HG03139 (cell line): Measurements from ENCODE around the gene OARD1.

Experiments used
- ATAC-seq: cut with Tn5 transposase; IDR thresholded peaks from one replicate; pipeline ENCODE4 v1.9.1; 2021; ENCODE audit not compliant: unreplicated experiment

Gene OARD1

DNA sequence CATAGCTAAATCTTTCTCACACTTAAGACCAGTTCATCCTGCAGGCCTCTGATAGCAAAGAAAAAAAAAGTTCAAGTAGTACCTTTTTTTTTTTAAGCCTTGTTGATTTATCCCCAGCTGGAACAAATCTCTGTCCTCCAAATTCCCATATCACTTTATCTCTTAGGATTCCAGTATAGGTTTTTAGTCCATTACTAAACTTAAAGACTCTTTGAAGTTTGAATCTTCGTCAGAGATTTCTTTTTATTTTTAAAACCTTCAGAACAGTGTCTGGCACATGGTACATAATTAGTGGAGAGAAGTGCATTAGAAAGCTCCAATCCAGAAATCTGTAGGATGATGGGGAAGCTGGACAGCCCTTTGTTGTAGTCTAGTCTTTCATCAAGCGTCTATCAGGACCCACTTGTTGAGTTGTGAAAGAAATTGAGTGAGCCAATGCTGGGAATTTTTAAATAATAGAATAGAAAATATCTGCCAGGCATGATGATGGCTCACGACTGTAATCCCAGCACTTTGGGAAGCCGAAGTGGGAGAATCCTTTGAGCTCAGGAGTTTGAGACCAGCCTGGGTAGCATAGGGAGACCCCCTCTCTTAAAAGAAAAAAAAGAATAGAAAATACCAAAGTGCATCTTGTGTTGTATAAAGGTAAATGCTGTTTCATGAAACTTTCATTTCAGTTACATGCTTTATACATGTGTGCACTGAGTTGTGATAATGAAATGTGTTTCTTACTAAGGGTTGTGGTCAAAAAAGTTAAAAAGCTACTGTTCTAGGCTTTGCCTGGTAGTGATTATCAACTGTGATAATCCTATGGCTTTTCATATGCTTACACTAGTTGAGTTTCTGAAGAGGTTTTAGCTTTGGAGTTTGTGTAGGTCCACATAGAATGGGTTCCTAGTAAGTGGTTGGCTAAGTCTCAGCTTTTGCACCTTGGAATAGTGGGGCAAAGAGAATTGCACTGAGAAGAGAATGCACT lies 3.8 kb upstream of the OARD1 start:
- no peak for ATAC-seq

DNA sequence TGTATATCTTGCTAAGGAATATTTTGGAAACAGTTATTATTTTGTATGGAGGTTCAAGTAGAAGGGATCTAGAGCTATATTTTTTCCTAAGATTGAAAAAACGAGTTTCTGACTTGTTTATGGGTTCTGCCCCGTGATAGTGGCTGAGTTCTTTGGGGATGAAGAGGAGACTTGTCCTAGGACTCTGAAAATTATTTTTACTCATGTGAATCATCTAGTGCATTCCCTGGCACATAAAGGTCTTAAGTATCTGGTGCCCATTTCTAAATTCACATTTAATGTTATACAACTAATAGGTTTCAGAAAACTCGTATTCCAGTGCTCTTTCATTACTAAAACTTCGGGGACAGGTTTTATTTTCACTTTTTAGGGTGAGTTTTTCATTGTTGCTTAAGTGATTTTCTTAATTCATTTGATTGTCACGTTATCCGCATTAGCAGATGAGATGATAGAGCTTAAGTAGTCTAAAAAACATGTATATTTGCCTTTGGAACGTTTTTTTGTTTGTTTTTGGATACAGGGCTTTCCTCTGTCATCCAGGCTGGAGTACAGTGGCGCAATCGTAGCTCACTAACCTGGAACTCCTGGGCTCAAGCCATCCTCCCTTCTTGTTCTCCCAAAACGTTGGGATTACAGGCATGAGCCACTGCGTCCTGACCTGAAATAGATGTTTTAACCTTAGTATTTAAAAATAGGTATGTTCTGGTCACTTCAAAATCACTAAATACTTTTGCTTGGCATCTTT lies 2.7 kb upstream of the OARD1 start:
- ATAC-seq = no peak

DNA sequence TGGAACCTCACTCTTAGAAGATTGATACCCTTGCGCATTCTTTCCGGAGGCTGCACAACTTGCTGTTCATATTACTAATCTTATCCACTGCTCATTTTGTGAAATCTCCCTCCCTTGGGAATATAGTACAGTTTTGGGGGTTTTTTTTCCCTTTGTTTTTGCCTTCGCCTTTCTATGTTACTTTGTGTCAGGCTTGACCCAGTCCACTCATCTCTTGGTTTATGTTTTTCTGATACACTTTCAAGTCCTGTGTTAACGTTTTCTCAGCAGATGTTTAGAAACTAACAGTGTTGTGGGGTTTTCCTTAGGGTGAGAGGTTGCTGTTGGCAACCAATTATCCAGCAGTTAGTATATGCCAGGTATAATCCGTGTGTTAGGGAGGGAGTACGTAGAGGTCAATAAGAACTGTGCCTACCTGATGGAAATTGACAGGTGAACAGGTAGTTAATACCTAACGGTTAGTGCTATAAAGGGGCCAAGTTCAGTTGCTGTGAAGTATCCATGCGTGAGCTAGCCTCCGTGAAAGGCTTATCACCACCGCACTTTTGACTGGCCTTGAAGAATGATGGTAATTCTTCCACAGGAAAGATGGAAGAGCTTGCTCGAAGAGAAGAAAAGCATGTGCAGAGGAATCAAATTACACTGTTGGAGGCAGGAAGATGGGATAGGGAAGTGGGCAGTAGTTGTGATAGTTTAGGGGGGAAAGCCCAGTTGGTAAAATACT lies 2.0 kb upstream of the OARD1 start:
- no peak for ATAC-seq

DNA sequence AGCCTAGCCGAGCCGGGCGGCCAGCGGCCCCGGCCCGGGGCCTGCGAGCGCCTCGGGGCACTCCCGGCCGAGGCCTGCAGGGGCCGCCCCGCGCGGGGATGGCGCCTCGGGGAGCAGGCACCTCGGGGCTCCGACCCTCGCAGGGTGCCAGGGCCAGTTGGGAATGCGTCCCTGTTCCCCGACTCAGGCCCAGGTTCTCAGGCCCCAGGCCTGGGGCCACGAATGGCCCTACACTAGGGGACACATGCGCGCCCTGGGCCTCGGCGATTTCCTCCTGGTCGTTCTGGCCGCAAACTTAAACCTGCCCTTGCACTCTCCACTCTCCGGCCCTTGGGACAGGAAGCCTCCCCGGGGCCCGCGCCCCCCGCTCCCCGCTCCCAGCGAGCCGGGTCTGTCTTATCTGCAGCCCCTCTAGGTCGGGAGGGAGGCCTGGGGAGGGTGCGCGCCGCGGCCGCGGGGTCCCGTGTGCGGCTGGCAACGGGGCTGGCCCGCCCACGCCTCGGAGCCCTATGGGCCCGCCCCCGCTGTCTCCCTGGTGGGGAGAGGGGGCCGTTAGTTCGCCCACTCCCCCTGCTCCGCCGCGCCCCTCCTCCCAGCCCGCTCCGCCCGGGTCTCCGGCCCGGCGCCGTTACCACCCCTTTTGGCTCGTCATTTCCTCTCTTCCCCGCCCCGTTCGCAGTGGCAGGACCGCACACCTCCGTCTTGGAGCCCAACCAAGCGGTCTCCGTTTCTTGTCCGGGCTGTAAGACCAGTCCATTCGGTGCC lies 1.2 kb upstream of the OARD1 start:
- ATAC-seq = peak; percentile 32

DNA sequence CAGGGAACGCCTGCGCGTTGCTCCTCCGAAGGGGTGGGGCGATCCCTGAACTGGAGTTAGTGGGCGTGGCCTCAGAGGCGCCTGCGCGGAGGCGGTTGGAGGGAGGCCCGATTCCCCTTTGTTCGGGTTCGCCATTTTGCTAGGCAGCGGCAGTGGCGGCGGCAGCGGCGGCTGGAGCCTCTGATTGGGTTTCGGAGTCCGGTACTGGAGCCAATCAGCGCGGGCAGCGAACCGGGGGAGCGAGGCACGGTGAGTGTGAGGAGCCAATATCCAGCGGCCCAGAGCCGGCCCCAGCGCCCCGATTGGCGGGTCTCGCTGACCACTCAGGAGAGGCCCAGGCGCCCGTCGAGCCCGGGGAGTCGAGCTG lies 663 bp upstream of the OARD1 start, which contains the start of gene NFYA:
NFYA (plus strand) TSS at position 139 of the 367 bp plus-strand sequence. CDS start 6,116 bp downstream, outside the sequence.
- peak; percentile 53 for ATAC-seq

DNA sequence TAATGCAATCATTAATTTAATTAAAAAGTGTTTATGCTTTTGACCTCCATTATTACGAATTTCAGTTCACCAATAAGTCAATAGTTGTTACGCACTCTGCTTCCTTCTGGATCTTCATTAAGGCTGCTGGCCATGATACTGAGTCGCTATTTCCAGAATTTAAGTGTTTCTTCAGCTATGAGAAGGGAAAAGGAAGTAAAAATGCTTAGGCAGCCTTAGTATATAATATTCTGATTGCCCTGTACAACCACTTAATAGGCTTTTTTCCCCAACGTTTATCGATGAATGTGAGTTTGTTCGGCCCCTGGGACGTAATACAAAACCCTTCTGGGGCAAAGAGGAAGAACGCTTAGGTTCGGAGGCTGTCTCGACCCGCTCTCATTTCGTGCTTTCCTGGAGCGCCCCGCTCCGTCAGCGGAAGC lies 644 bp downstream of the OARD1 start:
- peak; percentile 9 for ATAC-seq

DNA sequence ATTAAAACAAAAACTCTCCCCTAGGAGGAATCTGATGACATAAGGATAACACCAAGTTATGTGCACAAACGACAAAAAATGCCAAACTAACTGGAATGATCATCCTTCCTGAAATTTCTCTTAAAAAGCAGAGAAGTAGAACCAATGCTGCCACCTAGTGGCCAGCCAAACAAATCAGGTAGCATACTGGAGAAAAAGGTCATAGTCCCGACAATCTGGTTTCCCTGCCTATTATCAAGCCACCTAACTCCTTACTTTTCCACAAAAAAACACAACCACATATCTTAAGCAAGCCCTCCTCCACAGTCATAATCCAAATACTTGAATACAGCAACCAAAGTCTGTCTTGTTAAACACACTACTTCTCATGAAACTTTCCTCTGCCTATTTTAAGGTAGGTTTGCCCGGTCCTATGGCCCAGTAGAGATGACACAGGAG lies 5.3 kb downstream of the OARD1 start:
- no peak for ATAC-seq

DNA sequence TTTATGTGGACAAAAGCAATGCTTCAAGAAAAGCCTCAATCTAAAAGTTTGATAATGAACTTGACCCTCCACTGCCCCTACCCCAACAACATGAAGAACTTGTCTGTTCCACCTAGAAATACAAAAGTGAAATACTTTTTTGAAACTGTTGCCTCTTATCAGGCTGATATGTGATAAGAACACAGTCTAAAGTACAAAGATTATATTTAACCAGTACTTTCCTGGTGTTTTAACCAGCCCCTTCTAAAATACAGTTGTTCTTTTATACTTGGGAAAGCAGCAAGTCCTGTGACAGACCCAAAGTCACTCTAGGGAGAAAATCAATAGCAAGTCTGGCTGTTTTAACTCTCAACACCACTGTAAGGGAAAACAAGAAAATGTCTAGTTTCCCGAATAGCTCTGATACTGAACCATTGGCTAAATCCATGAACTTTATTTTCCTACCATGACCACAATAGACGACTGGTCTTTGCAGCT lies 6.6 kb downstream of the OARD1 start:
- ATAC-seq = no peak

DNA sequence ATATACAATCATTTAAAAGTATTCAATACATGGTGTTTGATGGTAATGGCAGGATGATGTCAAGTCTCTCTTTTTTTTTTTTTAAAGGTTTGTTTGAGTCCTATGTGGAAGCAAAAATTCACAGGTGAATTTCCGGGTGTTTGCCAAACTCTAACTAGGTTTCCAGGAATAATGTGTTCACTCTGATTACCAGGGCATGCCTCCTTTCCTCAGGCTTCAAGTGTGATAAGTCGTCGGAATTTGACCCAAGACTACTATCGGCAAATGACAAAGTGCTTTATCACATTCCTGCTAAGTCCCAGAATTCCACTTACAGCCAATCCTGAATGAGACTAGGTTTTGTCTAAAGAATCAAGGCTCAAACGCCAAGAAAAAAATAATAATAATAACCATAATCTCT lies 7.3 kb downstream of the OARD1 start:
- no peak for ATAC-seq

DNA sequence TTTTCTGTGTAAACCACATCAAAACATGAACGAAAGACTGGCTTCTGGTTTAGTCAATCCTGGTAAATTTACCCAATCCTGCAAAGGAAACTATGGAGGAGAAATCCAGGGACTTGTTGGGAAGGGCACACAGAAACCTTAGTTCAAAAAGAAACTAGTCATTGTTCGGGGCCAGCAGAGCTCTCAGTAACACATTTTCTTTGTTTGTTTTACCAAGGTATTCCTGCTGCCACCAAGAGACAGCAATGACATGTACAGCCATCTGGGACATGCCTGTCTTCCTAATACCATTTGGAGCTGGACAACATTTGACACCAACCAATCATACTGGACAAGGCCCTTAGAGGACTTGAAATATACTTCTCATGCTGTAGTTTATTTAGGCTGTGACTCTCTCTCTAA lies 8.3 kb downstream of the OARD1 start:
- ATAC-seq = no peak

DNA sequence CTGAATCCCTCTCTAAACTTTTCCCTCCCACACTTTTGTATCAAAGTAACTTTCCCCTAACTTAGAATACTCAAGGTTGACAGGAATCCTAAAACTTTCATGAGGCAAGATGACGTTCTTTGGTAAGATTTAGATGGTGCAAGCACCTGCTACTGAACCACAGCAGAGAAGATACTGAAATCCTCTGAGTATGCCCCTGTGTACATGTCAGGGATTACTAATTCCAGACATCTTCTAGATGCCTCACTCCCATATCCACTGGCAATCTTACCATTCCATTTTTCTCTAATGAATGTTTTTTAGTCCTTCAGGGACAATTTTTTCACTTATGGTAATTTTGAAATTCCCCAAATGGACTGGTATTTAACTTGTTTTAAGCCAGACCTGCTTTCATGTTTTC lies 10.1 kb downstream of the OARD1 start:
- no peak for ATAC-seq

DNA sequence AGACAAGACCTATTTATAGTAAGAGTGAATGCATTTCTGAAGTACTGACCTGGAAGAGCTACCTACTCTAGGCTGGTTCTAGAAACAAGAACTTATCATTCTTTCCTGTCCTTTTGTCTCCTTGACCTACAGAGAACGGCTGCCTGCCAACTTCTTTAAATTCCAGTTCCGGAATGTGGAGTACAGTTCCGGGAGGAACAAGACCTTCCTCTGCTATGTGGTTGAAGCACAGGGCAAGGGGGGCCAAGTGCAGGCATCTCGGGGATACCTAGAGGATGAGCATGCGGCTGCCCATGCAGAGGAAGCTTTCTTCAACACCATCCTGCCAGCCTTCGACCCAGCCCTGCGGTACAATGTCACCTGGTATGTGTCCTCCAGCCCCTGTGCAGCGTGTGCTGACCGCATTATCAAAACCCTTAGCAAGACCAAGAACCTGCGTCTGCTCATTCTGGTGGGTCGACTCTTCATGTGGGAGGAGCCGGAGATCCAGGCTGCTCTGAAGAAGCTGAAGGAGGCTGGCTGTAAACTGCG lies 10.9 kb downstream of the OARD1 start:
- no peak for ATAC-seq

DNA sequence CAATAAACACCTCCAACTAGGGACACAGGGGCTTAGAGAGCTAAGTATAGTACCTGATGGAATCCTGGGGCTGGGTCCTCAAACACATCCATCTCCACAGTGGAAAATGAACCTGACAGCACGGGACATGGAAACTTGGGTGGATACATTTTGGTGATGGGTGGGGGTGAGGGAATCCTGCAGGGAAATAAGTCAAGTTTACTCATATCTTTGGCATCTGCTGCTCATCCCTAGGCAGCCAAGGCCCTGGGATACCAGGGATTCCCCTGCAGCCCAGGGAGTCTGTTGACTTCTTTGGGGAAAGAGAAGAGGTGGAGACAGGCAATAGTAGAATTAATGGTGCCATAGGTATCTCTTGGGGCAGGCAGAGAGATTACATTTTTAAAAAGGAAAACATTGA lies 12.6 kb downstream of the OARD1 start:
- no peak for ATAC-seq

DNA sequence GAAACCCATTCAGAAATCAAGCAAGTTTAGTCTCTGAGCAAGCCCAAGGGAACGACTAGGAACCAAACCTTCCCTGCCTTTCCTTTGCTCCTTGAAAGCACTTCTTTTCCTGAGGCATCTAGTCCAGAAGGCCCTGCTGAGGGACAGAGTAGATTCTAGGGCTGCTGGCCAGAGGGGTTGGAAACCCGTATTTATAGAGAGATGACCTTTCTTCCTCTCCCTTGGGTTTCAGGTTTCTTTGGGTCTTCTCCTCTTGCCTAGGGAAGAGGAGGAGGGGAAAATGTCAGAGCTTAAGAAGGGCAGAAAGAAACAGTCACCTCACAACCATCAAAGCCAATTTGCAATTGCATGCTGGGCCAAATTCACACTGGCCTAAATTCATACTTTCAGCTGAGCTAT lies 13.4 kb downstream of the OARD1 start:
- ATAC-seq = no peak

DNA sequence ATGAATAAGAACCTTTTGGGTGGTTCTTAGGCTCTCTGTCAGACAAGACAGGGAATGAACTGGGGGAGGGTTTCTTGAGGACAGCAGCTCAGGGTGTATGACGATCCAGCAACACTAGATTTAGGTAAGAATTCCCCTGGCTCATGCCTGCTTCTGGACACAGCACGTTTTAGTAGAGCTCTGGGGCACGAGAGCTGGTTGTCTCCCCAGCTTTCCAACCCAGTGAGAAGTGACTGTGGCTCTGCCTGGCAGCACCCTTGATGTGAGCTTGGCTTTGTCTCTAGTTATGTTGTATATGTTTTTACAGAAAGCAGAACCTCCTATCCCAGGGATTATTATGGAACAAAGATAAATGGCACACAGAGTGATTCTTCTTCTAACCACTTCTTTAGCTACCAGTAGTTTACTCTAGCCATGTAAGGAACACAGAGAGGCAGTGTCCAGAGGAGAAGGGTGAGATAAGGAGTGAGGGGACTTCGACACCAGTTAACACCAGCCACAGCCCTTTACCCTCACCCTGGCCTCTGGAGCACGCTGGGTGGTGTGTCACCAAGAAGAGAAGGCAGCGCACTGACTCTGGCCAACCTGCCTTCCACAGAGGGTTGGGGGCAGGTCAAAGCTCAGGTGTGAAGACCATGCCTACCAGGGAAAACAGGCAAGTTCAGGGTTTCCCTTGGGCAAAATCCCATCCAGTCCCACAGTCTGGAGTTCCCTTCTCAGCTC lies 15.2 kb downstream of the OARD1 start:
- ATAC-seq = no peak

DNA sequence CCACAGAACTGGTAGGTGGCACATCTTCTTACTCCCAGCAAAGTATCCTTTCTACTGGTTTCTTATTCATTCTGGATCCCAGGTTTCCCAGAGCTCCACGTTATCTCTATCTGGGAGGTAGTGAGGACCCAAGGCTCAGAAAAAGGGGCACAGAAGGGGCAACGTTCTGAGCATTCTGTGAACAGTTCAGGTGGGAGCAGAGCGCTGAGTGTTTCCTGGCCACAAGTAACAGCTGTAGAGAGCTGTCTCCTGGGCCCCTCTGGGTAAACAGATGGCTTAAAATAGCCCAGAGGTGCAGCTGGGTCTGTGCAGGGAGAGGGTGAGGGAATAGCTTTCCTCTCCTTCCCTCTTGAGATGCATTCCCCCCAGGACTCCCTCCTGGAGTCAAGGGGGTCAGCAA lies 17.0 kb downstream of the OARD1 start:
- no peak for ATAC-seq

DNA sequence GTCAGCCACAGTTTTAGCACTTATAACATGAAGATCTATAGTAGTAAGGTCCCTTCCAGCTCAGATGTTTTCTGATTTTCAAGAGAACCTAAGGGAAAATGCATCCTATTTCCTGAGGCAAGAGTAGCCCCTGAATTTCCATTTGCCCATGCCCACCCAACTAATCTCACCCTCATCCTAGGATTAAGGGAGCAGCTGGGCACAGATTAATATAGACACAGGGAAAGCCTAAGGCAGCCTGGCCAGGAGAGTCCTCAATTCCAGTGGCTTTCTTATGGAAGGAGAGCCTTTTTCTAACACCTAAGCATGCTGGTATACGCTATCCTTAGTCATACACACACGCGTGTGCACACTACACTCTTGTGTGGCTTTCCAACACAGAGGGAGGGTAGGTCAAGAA lies 17.6 kb downstream of the OARD1 start:
- ATAC-seq = no peak

DNA sequence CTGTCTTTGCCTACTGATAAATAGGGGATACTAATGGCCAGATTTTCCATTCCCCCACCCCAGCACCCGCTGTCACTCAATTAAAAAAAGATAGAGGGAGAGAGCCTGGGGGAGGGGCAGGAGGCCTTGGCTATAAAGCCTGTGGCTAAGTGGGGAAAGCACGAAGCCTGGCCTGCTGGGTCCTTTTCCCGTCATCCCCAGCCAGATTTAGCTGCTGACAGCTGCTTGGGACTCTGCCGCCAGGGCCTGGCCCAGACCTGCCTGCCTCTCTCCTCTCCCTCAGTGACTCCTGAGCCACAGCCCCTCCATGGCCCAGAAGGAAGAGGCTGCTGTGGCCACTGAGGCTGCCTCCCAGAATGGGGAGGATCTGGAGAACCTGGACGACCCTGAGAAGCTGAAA lies 19.1 kb downstream of the OARD1 start, which contains the start of gene APOBEC2:
APOBEC2 (plus strand) TSS at position 162 of the 400 bp plus-strand sequence; CDS start at position 308, 146 bp downstream.
- ATAC-seq = no peak

DNA sequence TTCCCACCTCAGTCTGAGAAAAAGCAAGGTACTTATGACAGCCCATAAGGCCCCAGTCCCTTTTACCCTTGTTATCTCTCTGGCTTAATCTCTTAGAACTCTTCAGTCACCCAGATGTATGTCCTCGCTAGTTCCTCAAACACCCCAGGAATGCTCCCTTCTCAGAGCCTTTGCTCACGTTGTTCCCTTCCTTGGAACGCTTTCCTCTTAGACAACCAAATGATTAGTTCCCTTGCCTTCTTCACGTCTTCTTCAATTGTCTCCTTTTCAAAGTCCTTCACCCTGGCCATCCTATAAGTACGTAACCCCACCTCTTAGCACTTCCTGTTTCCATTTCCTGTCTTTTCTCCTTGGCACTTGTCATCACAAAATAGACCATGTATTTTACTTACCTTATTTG lies 20.3 kb downstream of the OARD1 start:
- no peak for ATAC-seq
